ENCODE results near the gene IRAK4.
A peak's percentile ranks its signal among the peaks of the same experiment; 100 is the strongest.

IRAK4 gene

DNA sequence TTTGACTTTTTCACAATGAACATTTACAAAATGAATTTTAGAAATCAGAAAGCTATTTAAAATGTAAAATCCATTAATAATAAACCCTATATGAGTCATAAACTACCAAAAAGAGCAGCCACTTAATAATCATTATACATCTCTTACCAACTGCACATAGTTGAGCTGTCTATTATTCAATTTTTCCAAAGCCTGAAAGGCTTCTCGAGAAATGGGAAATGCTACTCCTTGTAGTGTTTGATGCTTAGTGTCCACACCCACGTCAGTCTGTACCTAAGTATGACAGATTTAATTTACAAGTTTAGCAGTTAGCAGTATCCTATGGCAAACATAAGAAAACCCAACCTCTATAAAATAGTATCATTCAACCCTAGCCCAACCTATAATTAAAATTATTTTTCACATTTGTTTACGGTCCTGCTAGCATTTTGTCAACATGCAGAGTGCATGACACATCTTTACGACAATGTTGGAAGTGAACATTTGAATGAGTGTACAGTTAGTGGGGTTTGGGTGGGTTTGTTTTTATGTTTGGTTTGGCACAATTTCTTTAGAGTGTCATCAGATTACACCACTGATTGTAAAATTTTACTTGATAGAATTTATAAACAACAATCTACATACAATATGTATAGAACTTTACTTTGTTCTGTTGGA is 38.9 kb downstream of the IRAK4 start:
- Histone ChIP-seq H3K27me3 (ENCODE audit: insufficient read depth, low read depth, severe bottlenecking) (no peaks in the 10 kb centered on the region), H3K4me3 (ENCODE audit: low read depth, low read length) (no peak overlapping the region), H3K9me3 (ENCODE audit: severe bottlenecking) (no peaks in the 10 kb centered on the region), H3K36me3 (peaks cover 66% of the 10 kb centered on the region), H3K27ac (no peak overlapping the region)
- TF ChIP-seq CTCF (IDR thresholded peaks at IDR 0.05; ENCODE audit: low read depth, low read length): no peak
- DNase-seq: no peak

DNA sequence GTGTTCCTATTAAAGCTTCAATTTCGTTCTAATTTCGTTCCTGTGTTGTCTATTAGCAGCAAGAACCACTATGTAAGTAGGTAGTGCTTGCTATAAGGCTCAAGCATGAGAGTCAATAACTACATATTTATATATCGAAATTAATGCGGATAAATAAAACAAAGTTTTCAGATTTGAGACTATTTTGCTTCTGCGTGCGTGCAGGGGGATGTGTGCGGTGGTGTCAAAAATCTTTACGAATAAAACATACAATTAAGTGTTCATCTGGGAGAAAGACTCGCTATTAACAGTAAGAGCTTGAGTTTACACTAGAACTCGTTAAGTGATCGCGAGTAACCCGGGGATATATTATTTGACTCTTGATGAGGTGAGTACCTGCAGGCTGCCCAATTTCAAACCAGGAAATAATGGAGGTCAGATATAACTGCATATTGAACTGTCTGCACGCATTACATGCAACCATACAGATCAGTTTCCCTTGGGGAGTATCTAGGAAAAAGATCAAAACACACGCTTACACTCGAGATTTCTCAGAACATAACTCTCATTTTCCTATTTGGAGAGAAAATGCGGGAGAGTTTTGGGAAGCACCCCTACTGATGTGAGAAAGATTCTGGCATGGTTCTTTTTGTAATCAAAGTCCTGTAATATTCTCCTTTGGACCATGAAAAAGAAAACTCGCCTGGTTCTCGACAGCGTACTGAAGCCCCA is 46.6 kb downstream of the IRAK4 start:
- Histone ChIP-seq H3K36me3 (peaks cover 29% of the 10 kb centered on the region), H3K27ac (peak overlapping the region; percentile 92), H3K27me3 (ENCODE audit: insufficient read depth, low read depth, severe bottlenecking) (no peaks in the 10 kb centered on the region), H3K4me3 (ENCODE audit: low read depth, low read length) (peak overlapping the region; percentile 80), H3K9me3 (ENCODE audit: severe bottlenecking) (no peaks in the 10 kb centered on the region)
- TF ChIP-seq CTCF (IDR thresholded peaks at IDR 0.05; ENCODE audit: low read depth, low read length): no peak
- no peak for DNase-seq

DNA sequence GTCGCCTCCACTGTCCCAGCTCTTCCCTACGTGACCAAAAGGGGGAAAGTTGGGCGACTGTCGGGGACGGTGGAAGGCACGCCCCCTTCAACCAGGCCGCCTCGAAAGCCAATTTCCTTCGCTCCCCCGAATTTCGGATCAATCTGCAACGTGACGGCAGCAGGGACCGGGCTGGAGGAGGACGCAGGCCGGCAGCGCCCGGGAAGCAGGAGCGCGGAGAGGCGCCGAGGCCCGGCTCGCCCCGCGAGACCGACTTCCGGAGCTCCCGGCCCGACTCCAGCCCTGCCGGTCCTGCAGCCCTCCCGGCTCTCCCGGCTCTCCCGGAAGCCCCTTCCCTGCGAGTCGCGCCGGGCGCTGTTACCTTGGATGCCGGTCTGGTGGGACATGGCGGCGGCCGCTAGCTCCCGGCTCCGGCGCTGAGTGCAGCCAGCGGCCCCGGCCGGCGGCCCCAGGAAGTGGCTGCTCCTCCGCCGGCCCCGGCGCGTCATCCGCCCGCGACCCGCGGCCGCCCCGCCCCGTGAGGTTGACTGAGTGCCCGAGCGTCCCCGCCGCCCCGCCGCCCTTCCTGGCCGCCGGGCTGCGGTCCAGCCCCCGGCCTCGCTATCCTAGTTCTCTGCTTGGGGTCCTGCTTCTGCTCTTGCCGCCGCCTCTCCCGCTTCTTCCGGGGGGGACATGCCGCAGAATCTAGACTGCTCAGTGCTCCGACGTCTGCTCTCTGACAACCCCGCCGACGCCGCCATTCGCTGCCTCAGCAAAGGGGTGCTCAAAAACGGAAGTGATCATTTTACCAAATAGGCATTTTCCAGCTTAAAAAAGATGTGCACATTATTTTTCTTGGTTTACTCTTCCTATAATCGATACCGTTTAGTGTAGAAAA is 47.3 kb downstream of the IRAK4 start, which contains the start of gene TWF1:
Gene TWF1 (minus strand): TSS at position 458 of the 877 bp plus-strand sequence. CDS start 72 bp downstream, at position 386.
- Histone ChIP-seq H3K4me3 (ENCODE audit: low read depth, low read length) (peak within 1 kb of the TSS; percentile 80), H3K27ac (peak within 1 kb of the TSS; percentile 92), H3K9me3 (ENCODE audit: severe bottlenecking) (no peaks in the 10 kb centered on the region), H3K36me3 (peaks cover 21% of the 10 kb centered on the region), H3K27me3 (ENCODE audit: insufficient read depth, low read depth, severe bottlenecking) (no peaks in the 10 kb centered on the region)
- DNase-seq: peak; percentile 81
- peak; percentile 36 for TF ChIP-seq CTCF (IDR thresholded peaks at IDR 0.05; ENCODE audit: low read depth, low read length)

GRCh38 chr12:43806737-43807072 is 48.0 kb downstream of the IRAK4 start:
- H3K27ac ChIP-seq: peak overlapping the region; percentile 92
- no peak for TF ChIP-seq CTCF (IDR thresholded peaks at IDR 0.05; ENCODE audit: low read depth, low read length)

DNA sequence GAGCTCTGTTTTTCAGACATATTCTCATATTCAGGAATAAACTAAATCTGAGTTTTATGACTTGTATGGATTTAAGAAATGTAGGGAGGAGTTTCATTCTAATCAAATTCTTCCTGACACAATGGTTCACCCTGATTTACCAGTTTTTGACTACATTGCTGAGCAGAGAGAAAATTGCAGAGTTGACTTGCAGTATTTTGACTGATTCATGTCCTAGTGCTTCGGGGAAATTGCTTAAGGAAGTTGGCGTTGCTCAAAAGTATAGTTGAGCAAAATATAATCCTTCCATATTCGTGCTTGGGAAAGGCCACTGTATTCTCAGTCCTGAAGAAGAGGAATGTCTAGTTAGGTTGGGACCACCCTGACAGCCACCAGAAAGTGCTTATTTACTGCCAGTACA is 48.6 kb downstream of the IRAK4 start:
- no peak for TF ChIP-seq CTCF (IDR thresholded peaks at IDR 0.05; ENCODE audit: low read depth, low read length)
- Histone ChIP-seq H3K36me3 (peaks cover 10% of the 10 kb centered on the region), H3K4me3 (ENCODE audit: low read depth, low read length) (no peak overlapping the region), H3K9me3 (ENCODE audit: severe bottlenecking) (no peaks in the 10 kb centered on the region), H3K27me3 (ENCODE audit: insufficient read depth, low read depth, severe bottlenecking) (no peaks in the 10 kb centered on the region), H3K27ac (no peak overlapping the region)
- DNase-seq: no peak

More at GRCh38 chr12:43806737-43807072, 48.0 kb downstream of the IRAK4 start:
- Histone ChIP-seq H3K36me3 (peaks cover 17% of the 10 kb centered on the region), H3K4me3 (ENCODE audit: low read depth, low read length) (peak overlapping the region; percentile 80), H3K9me3 (ENCODE audit: severe bottlenecking) (no peaks in the 10 kb centered on the region), H3K27me3 (ENCODE audit: insufficient read depth, low read depth, severe bottlenecking) (no peaks in the 10 kb centered on the region)
- DNase-seq: no peak
